Suppressor macrophage treated with lipopolysaccharide for 4 hours (primary cell): ENCODE results near the gene C1orf198.

Experiments used
- DNase-seq: peaks from one replicate; pipeline ENCODE4 v3.0.0-alpha.2; 2020

C1orf198 gene

GRCh38 chr1:230807029-230807428, 61.3 kb downstream of the C1orf198 start:
- no peak for DNase-seq

- no peak for DNase-seq
These were observed 61.8 kb downstream of the C1orf198 start for GRCh38 chr1:230806552-230806951.

- DNase-seq: no peak
These were observed 63.9 kb downstream of the C1orf198 start for GRCh38 chr1:230804396-230804795.

GRCh38 chr1:230800891-230801840, 67.2 kb downstream of the C1orf198 start:
- DNase-seq: no peak

- DNase-seq: no peak
These were observed 69.8 kb downstream of the C1orf198 start for GRCh38 chr1:230798491-230798890.

- DNase-seq: peak; percentile 25
These were observed 70.4 kb downstream of the C1orf198 start for GRCh38 chr1:230797942-230798365.

GRCh38 chr1:230797376-230797920, 70.9 kb downstream of the C1orf198 start:
- DNase-seq: no peak

- DNase-seq: no peak
These were observed 71.7 kb downstream of the C1orf198 start for GRCh38 chr1:230796626-230797025.

GRCh38 chr1:230794871-230795605, 73.3 kb downstream of the C1orf198 start:
- DNase-seq: no peak

GRCh38 chr1:230794431-230794830, 73.9 kb downstream of the C1orf198 start:
- no peak for DNase-seq

- DNase-seq: no peak
These were observed 74.9 kb downstream of the C1orf198 start for GRCh38 chr1:230793463-230793745.

GRCh38 chr1:230792691-230793462, 75.4 kb downstream of the C1orf198 start:
- no peak for DNase-seq

GRCh38 chr1:230791986-230792564, 76.2 kb downstream of the C1orf198 start:
- no peak for DNase-seq

- no peak for DNase-seq
These were observed 78.3 kb downstream of the C1orf198 start for GRCh38 chr1:230790026-230790425.

- DNase-seq: no peak
These were observed 79.6 kb downstream of the C1orf198 start for GRCh38 chr1:230788561-230789275.

- DNase-seq: no peak
These were observed 80.8 kb downstream of the C1orf198 start for GRCh38 chr1:230787471-230787870.
